Transverse colon (tissue), 4 donors: ENCODE measurements around the gene TNXB. TPM values are rescaled to one million over a fixed set of nuclear protein-coding genes. Genes with fewer than 3 reads are reported as not detected.

Source experiments
- DNase-seq: peaks from one replicate; pipeline ENCODE4 v3.0.0-alpha.2; 2019
- H3K27ac ChIP-seq, 4 donors: fragments of 200-600 bp; sonication (generic); 2 replicates each; pipeline ENCODE4 v1.5.1; 2016 to 2018; ENCODE audit warnings: inconsistent platforms in 4 of 4
- H3K27me3 ChIP-seq: fragments of 200-600 bp; sonication (generic); 2 replicates; pipeline ENCODE4 v1.5.1; 2017; ENCODE audit warnings: inconsistent platforms
- H3K36me3 ChIP-seq, 4 donors: fragments of 200-600 bp; sonication (generic); 2 replicates each; pipeline ENCODE4 v1.5.1; 2017 to 2019; ENCODE audit warnings: inconsistent platforms in 4 of 4
- H3K4me1 ChIP-seq, 4 donors: fragments of 200-600 bp; sonication (generic); 2 replicates each; pipeline ENCODE4 v1.5.1; 2017 to 2020; ENCODE audit warnings: inconsistent platforms in 4 of 4
- H3K4me3 ChIP-seq, 4 donors: fragments of 200-600 bp; sonication (generic); 1 replicate in 1 of 4; 2 replicates in 3 of 4; pipeline versions ENCODE4 v1.5.1 to v1.6.1; 2017 to 2019; ENCODE audit warnings: inconsistent platforms in 4 of 4
- H3K9me3 ChIP-seq, 2 donors: fragments of 200-600 bp; sonication (generic); 2 replicates each; pipeline ENCODE4 v1.5.1; 2017 to 2019; ENCODE audit warnings: inconsistent platforms in 2 of 2
- EP300 ChIP-seq: sonication (generic); formaldehyde crosslinking; IDR thresholded peaks from one replicate; pipeline ENCODE4 v1.6.1; 2017; ENCODE audit warnings: antibody characterized with exemption, low read depth
- POLR2A ChIP-seq: fragments of 450-650 bp; IDR thresholded peaks from one replicate; pipeline ENCODE4 v1.6.1; 2016; ENCODE audit warnings: antibody characterized with exemption, mild to moderate bottlenecking, moderate library complexity
- POLR2AphosphoS5 ChIP-seq, 3 donors: sonication (generic); formaldehyde crosslinking; IDR thresholded peaks; one replicate each; pipeline ENCODE4 v1.6.1; 2016; ENCODE audit warnings: antibody characterized with exemption in 3 of 3
- WGBS, 2 donors: methylation state at CpG; one replicate each; pipeline ENCODE4 v1.1.5; 2018; ENCODE audit warnings: low coverage in 1 of 2; 5-methylcytosine and 5-hydroxymethylcytosine counted together
- in situ Hi-C, 4 donors: fragments of 200-750 bp; cut with MboI; loops; one replicate each; pipeline versions ENCODE4 v1.15.0 to v1.15.1; 2017; ENCODE audit warnings: low sequenced_read_pairs in 3 of 4, low pct_ligation_motif_present in 1 of 4, low pct_unique_long_range_greater_than_20kb in 1 of 4
- intact Hi-C: fragments of 100-400 bp; cut with DNase I; formaldehyde crosslinking; loops from one replicate; pipeline ENCODE4 v1.15.1; 2023; ENCODE audit warnings: low total_unique reads
- total RNA-seq, 4 donors: library from RNA; depleted of rRNA; stranded (reverse); fragments of >200 nt; gene quantifications; one replicate each; pipeline ENCODE4 v1.1.0, GENCODE V29; 2016
- TF ChIP-seq, protein P1 (sequence below), 5 experiments: fragments of 200-600 bp in 3 of 5; fragments of 450-650 bp in 2 of 5; sonication (generic) in 3 of 5; IDR thresholded peaks; 1 replicate in 2 of 5; 2 replicates in 3 of 5; pipeline ENCODE4 v1.5.1; 2016 to 2017; ENCODE audit warnings: antibody characterized with exemption in 5 of 5, inconsistent platforms in 3 of 5, mild to moderate bottlenecking in 2 of 5, moderate library complexity in 1 of 5

The TNXB gene
- total RNA-seq, 4 donors from 2014 or later, result 47.7 to 205 (median 66.2) TPM

DNA sequence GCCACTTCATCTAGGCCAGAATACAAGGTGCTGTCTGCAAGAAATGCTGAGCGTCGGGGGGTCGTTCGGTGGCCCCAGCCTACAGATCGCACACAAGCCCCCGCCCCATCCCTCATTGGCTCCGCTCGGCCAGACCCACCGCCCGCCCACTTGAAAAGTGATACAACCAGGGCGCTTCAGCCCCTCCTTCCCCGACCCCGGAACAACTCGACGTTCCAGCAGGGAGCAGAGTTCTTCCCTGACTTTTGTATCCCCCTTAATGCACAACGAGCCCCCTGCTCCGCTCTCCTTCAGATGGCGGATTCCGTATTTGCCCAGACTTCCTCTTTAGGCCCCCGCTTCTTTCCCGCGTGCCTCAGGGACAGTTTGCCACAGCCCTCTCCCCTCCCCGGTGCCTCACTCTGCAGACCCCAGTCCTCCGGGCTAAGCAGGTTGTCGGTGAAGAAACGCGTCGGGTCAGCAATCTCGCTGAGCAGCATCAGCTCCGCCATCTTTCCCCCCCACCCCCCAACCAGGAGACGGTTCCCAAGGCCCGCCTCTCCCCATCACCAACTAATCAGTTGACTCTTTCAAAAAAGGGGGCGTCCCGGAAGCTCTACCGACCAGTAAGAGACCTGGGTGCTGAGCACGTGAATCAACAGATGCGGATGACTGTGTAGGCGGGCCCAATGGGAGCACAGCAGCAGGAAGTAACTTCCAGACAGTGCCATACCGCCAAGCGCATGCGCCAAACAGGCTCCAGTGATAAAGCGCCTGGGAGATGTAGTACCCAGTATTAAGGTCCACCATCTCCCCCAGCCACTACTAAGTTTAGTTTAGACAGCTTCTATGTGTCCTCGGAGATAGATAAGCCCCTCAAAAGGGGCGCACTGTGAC lies 18.8 kb upstream of the TNXB start, which contains the start of gene ATF6B:
TSS of gene ATF6B (minus strand) at position 530 of the 876 bp plus-strand sequence. CDS start at position 491, 39 bp downstream.
- 0 to 1% methylated on average over 12 to 43 of the region's 44 CpGs for WGBS, 2 donors
- no peaks in the 10 kb centered on the region for H3K27me3 ChIP-seq
- DNase-seq, result peak; percentile 98
- H3K9me3 ChIP-seq, result no peaks in the 10 kb centered on the region
- H3K36me3 ChIP-seq, result peaks cover 0 to 18% (median 3%) of the 10 kb centered on the region in 4 donors
- peak within 1 kb of the TSS; percentile 62 to 83 (median 73) for H3K4me3 ChIP-seq
- peak within 1 kb of the TSS; percentile 91 to 92 (median 91) for H3K27ac ChIP-seq
- in situ Hi-C loops, result no loop called here
- intact Hi-C loops, result no loop called here
- no peak for TF ChIP-seq EP300
- TF ChIP-seq, protein P1, sequence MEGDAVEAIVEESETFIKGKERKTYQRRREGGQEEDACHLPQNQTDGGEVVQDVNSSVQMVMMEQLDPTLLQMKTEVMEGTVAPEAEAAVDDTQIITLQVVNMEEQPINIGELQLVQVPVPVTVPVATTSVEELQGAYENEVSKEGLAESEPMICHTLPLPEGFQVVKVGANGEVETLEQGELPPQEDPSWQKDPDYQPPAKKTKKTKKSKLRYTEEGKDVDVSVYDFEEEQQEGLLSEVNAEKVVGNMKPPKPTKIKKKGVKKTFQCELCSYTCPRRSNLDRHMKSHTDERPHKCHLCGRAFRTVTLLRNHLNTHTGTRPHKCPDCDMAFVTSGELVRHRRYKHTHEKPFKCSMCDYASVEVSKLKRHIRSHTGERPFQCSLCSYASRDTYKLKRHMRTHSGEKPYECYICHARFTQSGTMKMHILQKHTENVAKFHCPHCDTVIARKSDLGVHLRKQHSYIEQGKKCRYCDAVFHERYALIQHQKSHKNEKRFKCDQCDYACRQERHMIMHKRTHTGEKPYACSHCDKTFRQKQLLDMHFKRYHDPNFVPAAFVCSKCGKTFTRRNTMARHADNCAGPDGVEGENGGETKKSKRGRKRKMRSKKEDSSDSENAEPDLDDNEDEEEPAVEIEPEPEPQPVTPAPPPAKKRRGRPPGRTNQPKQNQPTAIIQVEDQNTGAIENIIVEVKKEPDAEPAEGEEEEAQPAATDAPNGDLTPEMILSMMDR (IDR thresholded peaks at IDR 0.05), result no peak
- peak; percentile 83 for TF ChIP-seq POLR2A
- TF ChIP-seq POLR2AphosphoS5 (IDR thresholded peaks at IDR 0.05), result peak in 2 of 3 donors; percentile 59 to 74
- peaks cover 24 to 31% (median 26%) of the 10 kb centered on the region in 4 donors for H3K4me1 ChIP-seq

DNA sequence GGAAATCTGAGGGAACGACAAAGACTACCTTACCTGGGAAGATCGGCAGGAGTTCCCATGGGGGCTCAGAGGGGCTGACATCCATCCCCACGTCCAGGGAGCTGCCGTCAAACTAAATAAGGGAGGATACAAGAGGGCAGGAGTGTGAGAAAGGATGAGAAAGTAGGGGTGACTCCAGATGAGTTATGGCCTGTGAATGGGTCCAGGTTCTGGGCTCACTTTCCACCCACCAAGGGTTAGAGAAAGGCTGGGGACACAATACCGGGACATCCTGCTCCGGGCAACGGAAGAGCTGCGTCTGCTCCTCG lies 18.2 kb upstream of the TNXB start:
- Histone ChIP-seq H3K9me3 (no peaks in the 10 kb centered on the region), H3K27ac (peak overlapping the region; percentile 86 to 91 (median 88)), H3K4me1 (peaks cover 24 to 31% (median 26%) of the 10 kb centered on the region in 4 donors), H3K27me3 (no peaks in the 10 kb centered on the region), H3K36me3 (peaks cover 0 to 18% (median 3%) of the 10 kb centered on the region in 4 donors), H3K4me3 (peak overlapping the region; percentile 62 to 82 (median 73))
- WGBS, 2 donors, result 4 to 8% methylated on average over 4 to 8 of the region's 9 CpGs
- intact Hi-C loops, result no loop called here
- in situ Hi-C loops, result no loop called here
- TF ChIP-seq POLR2A (no peak), EP300 (no peak), POLR2AphosphoS5 (IDR thresholded peaks at IDR 0.05) (no peak)
- TF ChIP-seq, protein P1 (IDR thresholded peaks at IDR 0.05), result no peak
- no peak for DNase-seq

DNA sequence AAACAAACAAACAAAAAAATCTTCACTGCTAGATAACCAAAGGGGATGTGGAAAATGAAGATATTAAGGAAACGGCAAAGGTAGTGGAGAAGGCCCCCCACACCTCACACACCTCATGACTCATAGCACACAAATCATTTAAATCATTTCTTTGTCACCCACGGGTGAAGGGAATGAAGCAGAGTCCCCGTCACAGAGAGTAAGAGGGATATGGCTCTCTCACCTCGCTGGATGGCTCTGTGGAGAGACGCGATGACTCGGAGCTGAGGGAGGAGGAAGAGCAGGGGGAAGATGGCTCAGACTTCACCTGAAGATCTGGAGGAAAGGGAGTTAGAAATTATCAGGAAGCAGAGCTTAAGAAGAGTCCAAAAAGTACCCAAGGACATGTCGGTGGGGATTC lies 17.7 kb upstream of the TNXB start:
- in situ Hi-C loops, result no loop called here
- intact Hi-C loops, result no loop called here
- WGBS, 2 donors, result 36 to 50% methylated on average over 6 to 8 of the region's 8 CpGs
- no peaks in the 10 kb centered on the region for H3K27me3 ChIP-seq
- peaks cover 24 to 31% (median 26%) of the 10 kb centered on the region in 4 donors for H3K4me1 ChIP-seq
- H3K9me3 ChIP-seq, result no peaks in the 10 kb centered on the region
- peaks cover 0 to 20% (median 4%) of the 10 kb centered on the region in 4 donors for H3K36me3 ChIP-seq
- no peak for DNase-seq
- TF ChIP-seq POLR2AphosphoS5 (IDR thresholded peaks at IDR 0.05), result no peak
- no peak for TF ChIP-seq EP300
- TF ChIP-seq, protein P1 (IDR thresholded peaks at IDR 0.05), result no peak
- TF ChIP-seq POLR2A, result no peak
- peak overlapping the region in 2 of 4 donors; percentile 86 to 87 for H3K27ac ChIP-seq
- peak overlapping the region in 3 of 4 donors; percentile 62 to 82 (median 68) for H3K4me3 ChIP-seq

DNA sequence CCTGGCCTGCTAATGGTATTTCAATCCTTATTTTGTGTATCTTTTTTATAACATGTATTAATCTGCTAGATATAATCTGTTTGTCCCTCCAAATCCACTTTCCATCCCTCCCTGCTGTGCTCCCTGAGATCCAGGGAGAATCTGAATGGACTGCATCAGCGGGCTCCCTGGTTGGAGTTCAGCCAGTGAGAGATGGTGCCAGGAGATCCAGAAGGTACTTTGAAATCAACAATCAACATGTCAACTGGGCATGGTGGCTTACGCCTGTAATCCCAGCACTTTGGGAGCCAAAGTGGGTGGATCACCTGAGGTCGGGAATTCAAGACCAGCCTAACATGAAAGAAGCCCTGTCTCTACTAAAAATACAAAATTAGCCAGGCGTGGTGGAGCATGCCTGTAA lies 14.5 kb upstream of the TNXB start:
- no peaks in the 10 kb centered on the region for H3K9me3 ChIP-seq
- 92% methylated on average over 4 of the region's 4 CpGs; no CpG with 5 or more reads in 1 of the 2 donors for WGBS, 2 donors
- peaks cover 0 to 43% (median 11%) of the 10 kb centered on the region in 4 donors for H3K36me3 ChIP-seq
- no peak for DNase-seq
- TF ChIP-seq EP300, result no peak
- TF ChIP-seq POLR2AphosphoS5 (IDR thresholded peaks at IDR 0.05), result no peak
- TF ChIP-seq POLR2A, result no peak
- TF ChIP-seq, protein P1 (IDR thresholded peaks at IDR 0.05), result no peak
- intact Hi-C loops (no loop called here), in situ Hi-C loops (no loop called here)
- no peak overlapping the region for H3K4me3 ChIP-seq
- peaks cover 19 to 31% (median 25%) of the 10 kb centered on the region in 4 donors for H3K4me1 ChIP-seq
- H3K27me3 ChIP-seq, result no peaks in the 10 kb centered on the region
- H3K27ac ChIP-seq, result no peak overlapping the region
